PC-9 (cell line): Measurements from ENCODE around the gene IGF2R. TPM values are rescaled to one million over a fixed set of nuclear protein-coding genes. Genes with fewer than 3 reads are reported as not detected.

Experiments
- BruUV-seq: library from RNA; stranded (reverse); fragments of 400-500 nt; replicated peaks from 2 replicates; lab custom pipeline; 2021; lab: Mats Ljungman, UMichigan
- CTCF ChIA-PET: fragments of 300-600 bp; sonication (Branson Sonifier 250); formaldehyde crosslinking; loops from one replicate; lab custom pipeline; 2022; ENCODE audit warnings: antibody characterized with exemption; lab: Charles Lee
- POLR2A ChIA-PET: fragments of 300-600 bp; sonication (Branson Sonifier 250); formaldehyde crosslinking; loops from one replicate; lab custom pipeline; 2022; ENCODE audit warnings: antibody characterized with exemption; ENCODE audit not compliant: unreplicated experiment; lab: Charles Lee
- DNase-seq, 2 experiments: peaks; one replicate each; pipeline versions ENCODE4 v3.0.0 to v3.0.0-alpha.2; 2015 to 2022; ENCODE audit warnings: mixed read lengths in 1 of 2
- H2AFZ ChIP-seq: fragments of 200-600 bp; sonication (generic); 2 replicates; pipeline ENCODE4 v1.8.1; 2017; ENCODE audit warnings: antibody characterized with exemption
- H3F3A ChIP-seq: fragments of 200-600 bp; sonication (generic); 2 replicates; pipeline ENCODE4 v1.8.1; 2017; ENCODE audit warnings: antibody characterized with exemption, mild to moderate bottlenecking, low read depth; ENCODE audit not compliant: insufficient read depth
- H3K27ac ChIP-seq: fragments of 200-600 bp; sonication (generic); 2 replicates; pipeline ENCODE4 v1.6.1; 2016; ENCODE audit warnings: mixed run types
- H3K27me3 ChIP-seq: fragments of 200-600 bp; sonication (generic); 2 replicates; pipeline ENCODE4 v1.6.1; 2016; ENCODE audit warnings: low read depth, mixed run types; ENCODE audit not compliant: insufficient read depth
- H3K36me3 ChIP-seq: fragments of 200-600 bp; sonication (generic); 2 replicates; pipeline ENCODE4 v1.6.1; 2016; ENCODE audit warnings: low read depth, mixed run types
- H3K4me1 ChIP-seq: fragments of 200-600 bp; sonication (generic); replicated peaks from 2 replicates; pipeline ENCODE4 v1.6.1; 2016; ENCODE audit warnings: mixed run types; ENCODE audit not compliant: insufficient read depth
- H3K4me2 ChIP-seq: fragments of 200-600 bp; sonication (generic); 2 replicates; pipeline ENCODE4 v1.6.1; 2017; ENCODE audit warnings: mixed run types
- H3K4me3 ChIP-seq: fragments of 200-600 bp; sonication (generic); 2 replicates; pipeline ENCODE4 v1.6.1; 2016; ENCODE audit warnings: mixed run types
- H3K79me2 ChIP-seq: fragments of 200-600 bp; sonication (generic); 2 replicates; pipeline ENCODE4 v1.6.1; 2017; ENCODE audit warnings: low read depth, mixed run types
- H3K9me2 ChIP-seq: fragments of 200-600 bp; sonication (generic); 2 replicates; pipeline ENCODE4 v1.8.1; 2017; ENCODE audit warnings: mild to moderate bottlenecking; ENCODE audit not compliant: insufficient read depth
- H3K9me3 ChIP-seq: fragments of 200-600 bp; sonication (generic); 2 replicates; pipeline ENCODE4 v1.8.1; 2016; ENCODE audit warnings: low read depth; ENCODE audit not compliant: insufficient read depth
- H4K20me1 ChIP-seq: fragments of 200-600 bp; sonication (generic); 2 replicates; pipeline ENCODE4 v1.8.1; 2017; ENCODE audit not compliant: insufficient read depth
- CTCF ChIP-seq: fragments of 200-600 bp; sonication (generic); conservative IDR thresholded peaks from 2 replicates; pipeline ENCODE4 v1.6.1; 2017; ENCODE audit warnings: mixed run types, antibody characterized with exemption, mild to moderate bottlenecking, moderate library complexity
- EZH2 ChIP-seq: fragments of 200-600 bp; sonication (generic); IDR thresholded peaks from 2 replicates; pipeline ENCODE4 v1.8.0; 2017; ENCODE audit warnings: antibody characterized with exemption, low read depth
- intact Hi-C: fragments of 100-400 bp; cut with micrococcal nuclease; formaldehyde crosslinking; loops from one replicate; pipeline ENCODE4 v1.10.0; 2022; ENCODE audit not compliant: unreplicated experiment
- total RNA-seq: library from RNA; stranded (reverse); gene quantifications from 2 replicates; pipeline ENCODE4 v1.2.3, GENCODE V29; 2021

IGF2R gene
- total RNA-seq, 1 experiment from 2014 or later, result 53.1 TPM

GRCh38 chr6:159977255-159977903, 8.5 kb downstream of the IGF2R start:
- no peak overlapping the region for H3K27ac ChIP-seq
- TF ChIP-seq EZH2, result no peak
- no peak for TF ChIP-seq CTCF
- DNase-seq, result no peak
- no peaks in the 10 kb centered on the region for H3K9me2 ChIP-seq
- H3K27me3 ChIP-seq, result no peaks in the 10 kb centered on the region
- peaks cover 54% of the 10 kb centered on the region for H3K4me1 ChIP-seq
- H3K79me2 ChIP-seq, result peaks cover 97% of the 10 kb centered on the region
- CTCF ChIA-PET, result no interaction called here
- intact Hi-C loops, result loop anchor here (10.0 kb wide), 1 partner anchor 193 kb away; the partner anchor contains the start of gene TCP1
- H3K9me3 ChIP-seq, result no peaks in the 10 kb centered on the region
- H3K4me3 ChIP-seq, result no peak overlapping the region
- peaks cover 71% of the 10 kb centered on the region for H4K20me1 ChIP-seq
- H3F3A ChIP-seq, result peaks cover 36% of the 10 kb centered on the region; the same call in 1 of the 2 replicates
- POLR2A ChIA-PET, result no interaction called here
- no TSS peak for BruUV-seq
- no peak overlapping the region for H2AFZ ChIP-seq
- peak overlapping the region; percentile 73 for H3K4me2 ChIP-seq
- H3K36me3 ChIP-seq, result no peaks in the 10 kb centered on the region

DNA sequence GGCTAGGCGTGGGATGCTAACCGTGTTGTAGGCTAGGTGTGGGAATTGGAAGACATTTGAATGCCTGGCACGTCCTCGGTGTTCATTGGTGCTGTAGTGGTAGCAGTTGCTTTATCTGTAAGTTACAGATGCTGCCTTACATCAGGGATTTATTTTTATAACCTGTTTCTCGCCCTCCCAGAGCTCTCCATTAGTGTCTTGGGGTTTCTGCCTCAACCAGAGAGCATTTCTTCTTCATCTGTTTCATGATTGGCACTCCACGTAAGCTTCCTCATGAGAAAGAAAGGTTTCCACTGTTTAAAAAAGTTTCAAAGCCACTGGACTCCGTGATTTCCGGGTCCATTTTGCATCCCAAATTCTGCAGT, 9.0 kb downstream of the IGF2R start:
- Histone ChIP-seq H3K4me3 (peak overlapping the region; percentile 43; the same call in 1 of the 2 replicates), H3K79me2 (peaks cover 97% of the 10 kb centered on the region), H3K27ac (peak overlapping the region; percentile 79), H4K20me1 (peaks cover 70% of the 10 kb centered on the region), H3K27me3 (no peaks in the 10 kb centered on the region), H3K36me3 (no peaks in the 10 kb centered on the region), H2AFZ (no peak overlapping the region), H3K9me3 (no peaks in the 10 kb centered on the region), H3K4me1 (peaks cover 53% of the 10 kb centered on the region), H3K4me2 (peak overlapping the region; percentile 73), H3K9me2 (no peaks in the 10 kb centered on the region), H3F3A (peaks cover 36% of the 10 kb centered on the region; the same call in 1 of the 2 replicates)
- ChIA-PET CTCF (no interaction called here), POLR2A (no interaction called here)
- BruUV-seq, result no TSS peak
- intact Hi-C loops, result loop anchor here (10.0 kb wide), 1 partner anchor 193 kb away; the partner anchor contains the start of gene TCP1
- TF ChIP-seq EZH2 (no peak), CTCF (no peak)
- no peak for DNase-seq

- Histone ChIP-seq H3F3A (peaks cover 30% of the 10 kb centered on the region; the same call in 1 of the 2 replicates), H3K4me3 (peak overlapping the region; percentile 43; the same call in 1 of the 2 replicates), H2AFZ (no peak overlapping the region), H4K20me1 (peaks cover 73% of the 10 kb centered on the region), H3K27ac (peak overlapping the region; percentile 79), H3K4me2 (peak overlapping the region; percentile 73), H3K4me1 (peaks cover 51% of the 10 kb centered on the region), H3K27me3 (no peaks in the 10 kb centered on the region), H3K9me3 (no peaks in the 10 kb centered on the region), H3K9me2 (no peaks in the 10 kb centered on the region), H3K79me2 (peaks cover 97% of the 10 kb centered on the region), H3K36me3 (no peaks in the 10 kb centered on the region)
- TSS peak; percentile 12 for BruUV-seq
- DNase-seq, result peak; percentile 35 to 76
- TF ChIP-seq EZH2, result no peak
- no peak for TF ChIP-seq CTCF
- POLR2A ChIA-PET, result interaction anchor here (0.6 kb wide), 1 partner anchor 1013 kb away, joined by 3 read pairs; no protein-coding TSS in a partner anchor
- CTCF ChIA-PET, result no interaction called here
- intact Hi-C loops, result loop anchor here (10.0 kb wide), 1 partner anchor 194 kb away; the partner anchor contains the start of gene TCP1
These were observed 9.6 kb downstream of the IGF2R start for GRCh38 chr6:159978291-159979135.
